Measurements from ENCODE around the gene SLC25A5. TPM values are rescaled to one million over a fixed set of nuclear protein-coding genes. Genes with fewer than 3 reads are reported as not detected.

SLC25A5 gene
- polyA plus RNA-seq, 1 of the 3 experiments (the other 2 are of a cell fraction), result 387 TPM

- H4K20me1 ChIP-seq (ENCODE audit: insufficient read depth), result no peaks in the 10 kb centered on the region
- TF ChIP-seq USF1 (IDR thresholded peaks at IDR 0.05; ENCODE audit: borderline replicate concordance, low read depth) (no peak), SMC3 (IDR thresholded peaks at IDR 0.05; ENCODE audit: low read depth, low read length) (peak; percentile 76), GATA2 (CRISPR knock-in tag; IDR thresholded peaks at IDR 0.05) (no peak), RAD21 (IDR thresholded peaks at IDR 0.05; ENCODE audit: low read length) (peak; percentile 92), SIN3A (IDR thresholded peaks at IDR 0.05; ENCODE audit: borderline replicate concordance, low read depth, low read length) (0 out of 2 replicates have a peak, but pooled peaks have one; percentile 25), EZH2phosphoT487 (IDR thresholded peaks at IDR 0.05; ENCODE audit: borderline replicate concordance, low read depth) (no peak), CTCF (IDR thresholded peaks at IDR 0.05) (peak; percentile 90)
- POLR2A ChIA-PET, result no interaction called here
- no peaks in the 10 kb centered on the region for H3K9me3 ChIP-seq
- no peaks in the 10 kb centered on the region for H3K36me3 ChIP-seq (replicated peaks in 1 of 2; ENCODE audit: control insufficient read depth in 1 of 2, insufficient read depth in 2 of 2, low read length in 1 of 2)
- H3F3A ChIP-seq (replicated peaks; ENCODE audit: insufficient read depth), result no peaks in the 10 kb centered on the region
- no peaks in the 10 kb centered on the region for H3K79me2 ChIP-seq (ENCODE audit: insufficient read depth)
- CTCF ChIA-PET, result interaction anchor here (0.6 to 3.6 kb wide), 47 partner anchors 9 to 414 kb away, joined by 3 to 31 read pairs (median 4); partner anchors contain the start of genes NKRF, SOWAHD and STEEP1
- H3K4me3 ChIP-seq (ENCODE audit: low read depth in 2 of 2, low read length in 1 of 2), result no peak overlapping the region
- peak overlapping the region; percentile 64; the same call in 1 of the 2 replicates for H2AFZ ChIP-seq (ENCODE audit: low read depth)
- 54% methylated on average over 5 of the region's 5 CpGs for WGBS (ENCODE audit: low lambda C conversion rate)
- no peak overlapping the region for H3K27ac ChIP-seq (ENCODE audit: low read depth in 2 of 2, low read length in 1 of 2)
- peak; percentile 75 for DNase-seq
- H3K9ac ChIP-seq, result no peak overlapping the region
- no peak overlapping the region for H3K4me2 ChIP-seq
- H3K9me2 ChIP-seq, result no peaks in the 10 kb centered on the region
- peaks cover 11% of the 10 kb centered on the region; the same call in 1 of the 2 replicates for H3K27me3 ChIP-seq (ENCODE audit: insufficient read depth)
- no peaks in the 10 kb centered on the region for H3K4me1 ChIP-seq (ENCODE audit: control insufficient read depth in 1 of 2, insufficient read depth in 2 of 2, low read depth in 1 of 2, low read length in 1 of 2)
Observed at GRCh38 chrX:119516157-119516702, 48.0 kb downstream of the SLC25A5 start.

- ChIA-PET CTCF (interaction anchor here (1.0 to 3.6 kb wide), 4 partner anchors 30 to 257 kb away, joined by 3 to 31 read pairs (median 12); no protein-coding TSS in a partner anchor), POLR2A (no interaction called here)
- Histone ChIP-seq H3K27me3 (ENCODE audit: insufficient read depth) (peaks cover 11% of the 10 kb centered on the region; the same call in 1 of the 2 replicates), H3K27ac (ENCODE audit: low read depth in 2 of 2, low read length in 1 of 2) (no peak overlapping the region), H3K9ac (no peak overlapping the region), H3K4me1 (ENCODE audit: control insufficient read depth in 1 of 2, insufficient read depth in 2 of 2, low read depth in 1 of 2, low read length in 1 of 2) (no peaks in the 10 kb centered on the region), H3K9me3 (no peaks in the 10 kb centered on the region), H3F3A (replicated peaks; ENCODE audit: insufficient read depth) (no peaks in the 10 kb centered on the region), H3K9me2 (no peaks in the 10 kb centered on the region), H3K4me3 (ENCODE audit: low read depth in 2 of 2, low read length in 1 of 2) (no peak overlapping the region), H2AFZ (ENCODE audit: low read depth) (no peak overlapping the region), H3K79me2 (ENCODE audit: insufficient read depth) (no peaks in the 10 kb centered on the region), H4K20me1 (ENCODE audit: insufficient read depth) (no peaks in the 10 kb centered on the region), H3K36me3 (replicated peaks in 1 of 2; ENCODE audit: control insufficient read depth in 1 of 2, insufficient read depth in 2 of 2, low read length in 1 of 2) (no peaks in the 10 kb centered on the region), H3K4me2 (no peak overlapping the region)
- no peak for TF ChIP-seq USF1 (IDR thresholded peaks at IDR 0.05; ENCODE audit: borderline replicate concordance, low read depth)
- TF ChIP-seq ELF1 (IDR thresholded peaks at IDR 0.05), result no peak
- no peak for DNase-seq
- 47% methylated on average over 4 of the region's 4 CpGs for WGBS (ENCODE audit: low lambda C conversion rate)
Observed at GRCh38 chrX:119518371-119518770, 50.1 kb downstream of the SLC25A5 start.

Small RNAs within 50 kb of the gene (small RNA-seq; reads per million reads assigned to genes)
- 0 to 22.6 (median 1.1) reads per million in 7 experiments for gene RNU1-67P
- 0 reads per million in 7 experiments for gene RNY3P16

Other genes starting within 250 kb of the SLC25A5 start
- 65.3 and 77.6 TPM in 2 replicates for gene PGRMC1, start 232.2 kb upstream of the SLC25A5 start, polyA plus RNA-seq (2012; rRNA removed)
- gene SLC25A43, start 69.1 kb upstream of the SLC25A5 start, polyA plus RNA-seq (2012; rRNA removed), result 7.5 and 13.2 TPM in 2 replicates
- gene STEEP1, start 97.0 kb downstream of the SLC25A5 start, polyA plus RNA-seq (2012; rRNA removed), result 19.2 and 22.9 TPM in 2 replicates
- 34.2 and 38.4 TPM in 2 replicates for gene UBE2A, start 106.1 kb downstream of the SLC25A5 start, polyA plus RNA-seq (2012; rRNA removed)
- gene NKRF, start 138.0 kb downstream of the SLC25A5 start, polyA plus RNA-seq (2012; rRNA removed), result 3.2 and 3.7 TPM in 2 replicates
- gene SEPTIN6, start 224.7 kb downstream of the SLC25A5 start, polyA plus RNA-seq (2012; rRNA removed), result 33.1 and 36.3 TPM in 2 replicates

Data from SK-N-SH (cell line).